Hair follicle dermal papilla cell (primary cell): ENCODE results near the gene POLR1H. TPM values are rescaled to one million over a fixed set of nuclear protein-coding genes. Genes with fewer than 3 reads are reported as not detected.

Source experiments
- small RNA-seq: library from RNA; depleted of rRNA; stranded (forward); fragments of <200 nt; gene quantifications from one replicate; pipeline ENCODE3, GENCODE V24; 2012
- total RNA-seq: library from RNA; depleted of rRNA; stranded (reverse); fragments of >200 nt; gene quantifications from 2 replicates; pipeline ENCODE4 v1.2.3, GENCODE V29; 2012

The POLR1H gene
- total RNA-seq, result 18.3 and 21.5 TPM in 2 replicates

DNA sequence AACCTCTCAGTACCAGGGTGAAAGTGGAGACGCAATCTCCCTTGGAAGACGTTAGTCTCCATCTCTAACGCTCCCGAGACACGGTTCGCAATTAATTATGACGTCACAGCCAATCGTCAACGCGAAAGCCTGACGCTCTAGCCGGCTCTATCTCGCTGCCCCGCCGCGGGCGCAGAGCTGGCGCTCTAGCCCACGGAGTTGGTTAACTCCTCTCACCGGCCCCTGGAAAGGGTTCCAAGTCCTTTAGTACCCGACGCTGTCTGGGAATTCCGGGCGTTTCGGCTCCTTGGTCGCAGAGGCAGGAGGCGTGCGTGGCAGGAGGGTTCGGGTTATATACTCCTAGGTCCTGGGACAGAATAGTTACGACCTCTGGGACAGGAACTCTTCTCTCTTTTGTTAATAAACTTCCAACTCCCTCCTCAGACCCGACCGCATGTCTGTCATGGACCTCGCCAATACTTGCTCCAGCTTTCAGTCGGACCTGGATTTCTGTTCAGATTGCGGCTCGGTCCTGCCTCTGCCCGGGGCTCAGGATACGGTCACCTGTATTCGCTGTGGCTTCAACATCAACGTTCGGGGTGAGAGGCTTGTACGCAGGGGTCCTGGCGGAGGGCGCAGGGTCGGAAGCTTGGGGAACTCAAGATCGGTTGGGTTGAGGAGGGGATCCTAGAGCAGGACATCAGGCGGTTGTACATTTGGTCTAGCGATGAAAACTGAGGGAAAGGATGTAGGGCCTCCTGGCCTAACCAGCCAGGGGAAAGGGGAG is at the start of gene POLR1H:
Gene POLR1H, plus strand, starts transcription at position 174 of the 766 bp plus-strand sequence. Its CDS starts 260 bp downstream, at position 434.

DNA sequence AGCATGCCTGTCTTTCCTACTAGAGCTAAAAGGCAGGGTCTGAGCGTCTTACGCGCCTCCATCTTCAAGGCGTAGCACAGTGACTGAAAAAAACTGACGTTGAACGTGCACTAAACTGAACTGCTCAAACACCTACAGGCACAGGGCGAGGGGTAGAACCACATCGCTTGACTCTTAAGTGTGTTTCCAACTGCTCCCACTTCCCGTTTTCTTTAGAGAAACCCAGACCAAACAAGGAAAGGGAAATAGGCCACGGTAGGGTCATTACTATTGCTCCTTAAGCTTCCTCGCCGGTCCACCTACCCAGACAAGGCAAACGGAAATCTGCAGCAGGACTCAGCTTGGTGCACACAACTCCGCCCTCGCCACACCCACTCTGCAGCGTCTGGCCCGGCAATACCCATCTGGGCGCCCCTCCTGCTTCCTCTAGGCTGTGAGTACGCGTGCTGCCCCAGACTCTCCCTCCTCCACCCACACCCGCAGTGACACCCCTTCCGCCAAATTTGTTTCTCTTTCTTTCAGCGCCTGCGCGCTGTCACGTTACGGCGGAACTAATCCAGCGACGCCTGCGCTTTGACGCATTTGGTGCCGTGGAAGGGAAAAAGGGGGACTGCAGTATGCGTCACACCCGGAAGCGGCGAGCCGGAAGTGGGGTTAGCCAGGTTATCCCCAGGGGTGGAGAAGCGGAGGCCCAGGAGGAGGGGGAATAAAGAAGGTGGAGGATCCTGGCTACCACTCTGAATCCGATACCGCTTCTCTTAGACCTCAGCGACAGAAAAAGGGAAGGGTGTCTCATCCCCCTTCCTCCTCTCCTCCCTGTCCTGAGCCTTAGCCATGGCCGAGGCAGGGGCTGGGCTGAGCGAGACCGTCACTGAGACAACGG is 5.8 kb downstream of the POLR1H start, which contains the start of gene PPP1R11:
Gene PPP1R11, plus strand, starts transcription at position 622 of the 883 bp plus-strand sequence. Its CDS starts 213 bp downstream, at position 835.

GRCh38 chr6:30075094-30075789 is 14.2 kb downstream of the POLR1H start, which contains the start of gene RNF39:
Gene RNF39 (minus strand): TSS chr6:30075769. CDS start chr6:30075585, 184 bp downstream.

GRCh38 chr6:30113003-30113759 is 52.1 kb downstream of the POLR1H start, which contains the start of gene TRIM31:
Gene TRIM31 (minus strand): TSS chr6:30113090. CDS start chr6:30112805, 285 bp downstream.

Small RNA genes within 50 kb of the gene (small RNA-seq; reads per million reads assigned to genes)
- gene RF02218 (not detected), gene RF02219 (not detected), gene RF02220 (not detected)

Other genes with a start within 250 kb of the POLR1H start
- not detected in 2 replicates for gene HLA-G, start 233.4 kb upstream of the POLR1H start, total RNA-seq
- gene HLA-A, start 118.7 kb upstream of the POLR1H start, total RNA-seq, result 478 and 738 TPM in 2 replicates
- gene PPP1R11, start 5.9 kb downstream of the POLR1H start, total RNA-seq, result 34.6 and 36.7 TPM in 2 replicates
- 0.16 TPM in 1 of 2 replicates, not detected in the other for gene RNF39, start 14.5 kb downstream of the POLR1H start, total RNA-seq
- not detected in 2 replicates for gene TRIM31, start 51.8 kb downstream of the POLR1H start, total RNA-seq
- gene TRIM40, start 74.9 kb downstream of the POLR1H start, total RNA-seq, result not detected in 2 replicates
- not detected in 2 replicates for gene TRIM10, start 99.9 kb downstream of the POLR1H start, total RNA-seq
- gene TRIM15, start 102.3 kb downstream of the POLR1H start, total RNA-seq, result not detected in 2 replicates
- gene TRIM26, start 152.1 kb downstream of the POLR1H start, total RNA-seq, result 38.5 and 41.9 TPM in 2 replicates